ENCODE results near the gene CXCL1.

- TF ChIP-seq CTCF (IDR thresholded peaks at IDR 0.05) (no peak), POLR2A (IDR thresholded peaks at IDR 0.05) (no peak)
Measured at GRCh38 chr4:73869130-73870055, at the start of gene CXCL1.

Measured in thyroid gland (tissue), 4 donors.